GM18502 (cell line): Measurements from ENCODE around the gene TEX51.

Experiments
- ATAC-seq: cut with Tn5 transposase; IDR thresholded peaks from one replicate; pipeline ENCODE4 v1.9.1; 2021; ENCODE audit warnings: mild to moderate bottlenecking; ENCODE audit not compliant: unreplicated experiment, poor library complexity

TEX51 gene

GRCh38 chr2:126890551-126891450 is 7.9 kb upstream of the TEX51 start:
- no peak for ATAC-seq

- no peak for ATAC-seq
Measured at GRCh38 chr2:126891681-126892500, 6.8 kb upstream of the TEX51 start.

GRCh38 chr2:126893153-126893552 is 5.5 kb upstream of the TEX51 start:
- ATAC-seq = no peak

DNA sequence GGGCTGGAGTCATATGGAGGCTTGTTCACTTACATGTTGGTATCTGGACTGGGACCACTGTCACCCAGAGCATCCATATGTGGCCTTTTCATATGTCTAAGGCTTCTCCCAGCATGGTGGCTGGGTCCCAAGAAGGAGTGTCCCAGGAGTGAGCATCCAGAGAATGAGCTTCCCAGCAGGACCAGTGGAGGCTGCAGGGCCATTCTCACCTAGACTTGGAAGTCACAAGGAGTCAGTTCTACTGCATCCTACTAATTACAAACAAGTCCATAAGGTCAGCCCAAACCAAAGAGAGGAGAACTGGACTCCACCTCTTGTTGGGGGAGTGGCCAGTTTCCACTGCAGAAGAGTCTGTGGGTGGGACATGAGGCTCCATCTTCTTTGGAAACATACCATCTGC is 5.1 kb upstream of the TEX51 start:
- ATAC-seq = no peak

GRCh38 chr2:126894082-126894481 is 4.6 kb upstream of the TEX51 start:
- no peak for ATAC-seq

DNA sequence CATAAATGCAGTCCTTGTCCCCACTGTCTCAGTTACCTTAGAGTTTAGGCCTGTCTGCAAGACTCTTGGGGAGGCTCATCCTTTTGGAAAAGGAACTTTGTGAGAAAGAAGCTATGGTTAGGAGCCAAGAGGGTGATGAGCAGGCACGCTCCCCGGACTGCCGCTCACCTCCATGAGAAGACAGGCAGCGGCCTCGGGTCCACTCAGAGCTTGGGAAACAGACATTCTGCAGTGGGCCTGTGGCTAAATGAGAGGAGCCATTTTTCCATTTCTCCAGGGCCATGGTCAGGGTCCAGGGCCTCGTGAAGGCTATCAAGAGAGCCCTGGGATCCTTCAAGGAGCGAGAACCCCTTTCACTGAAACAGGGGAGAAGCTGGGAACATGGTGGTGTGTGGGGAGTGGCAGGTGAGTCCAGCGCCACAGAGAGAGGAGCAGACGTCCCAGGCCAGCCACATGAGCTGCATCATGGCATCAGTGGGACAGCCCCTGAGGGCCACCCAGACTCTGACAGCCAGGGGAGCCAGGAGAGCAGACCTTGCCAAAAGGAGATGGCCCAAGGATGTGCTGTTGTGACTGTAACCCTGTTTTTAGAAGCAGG is 4.0 kb upstream of the TEX51 start:
- no peak for ATAC-seq

DNA sequence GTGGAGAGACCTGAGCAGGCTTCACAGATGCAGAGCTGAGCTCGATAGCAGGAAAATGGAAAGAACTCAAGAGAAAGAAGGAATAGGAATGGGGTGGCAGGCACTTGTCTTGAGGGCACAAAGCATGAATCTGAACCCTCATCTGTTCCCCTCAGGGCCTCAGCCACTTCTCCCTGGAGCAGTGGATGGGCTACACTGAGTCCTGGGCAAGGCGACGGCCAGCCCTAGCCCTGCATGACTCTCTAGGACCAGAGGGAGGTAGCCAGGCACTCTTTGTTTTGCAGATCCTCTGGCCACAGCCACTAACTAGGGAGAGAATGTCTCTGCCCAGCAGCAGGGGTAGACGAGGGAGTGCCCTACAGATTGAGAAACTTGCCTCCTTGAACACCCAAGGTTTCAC is 3.4 kb upstream of the TEX51 start:
- no peak for ATAC-seq

DNA sequence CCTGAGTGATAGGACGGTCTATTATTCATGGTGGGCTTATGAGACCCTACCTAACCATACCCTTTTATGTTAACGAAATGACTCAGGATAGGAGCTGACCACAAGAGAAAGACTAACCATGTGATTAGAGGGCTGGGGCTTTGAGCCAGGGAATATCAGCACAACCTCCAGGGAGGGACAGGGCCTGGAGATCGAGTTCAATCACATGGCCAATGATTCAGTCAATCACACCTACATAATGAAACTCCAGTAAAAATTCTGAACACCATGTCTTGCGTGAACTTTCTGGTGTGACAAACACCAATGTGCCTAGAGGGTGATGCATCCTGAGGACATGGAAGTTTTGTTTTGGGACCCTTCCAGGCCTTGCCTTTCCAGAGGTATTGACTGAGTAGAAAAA is 2.2 kb upstream of the TEX51 start:
- ATAC-seq = no peak

GRCh38 chr2:126899616-126900185 is 1.0 kb downstream of the TEX51 start:
- ATAC-seq = no peak

GRCh38 chr2:126900646-126901319 is 2.1 kb downstream of the TEX51 start:
- ATAC-seq = no peak

- no peak for ATAC-seq
Measured at GRCh38 chr2:126901459-126901858, 2.8 kb downstream of the TEX51 start.

DNA sequence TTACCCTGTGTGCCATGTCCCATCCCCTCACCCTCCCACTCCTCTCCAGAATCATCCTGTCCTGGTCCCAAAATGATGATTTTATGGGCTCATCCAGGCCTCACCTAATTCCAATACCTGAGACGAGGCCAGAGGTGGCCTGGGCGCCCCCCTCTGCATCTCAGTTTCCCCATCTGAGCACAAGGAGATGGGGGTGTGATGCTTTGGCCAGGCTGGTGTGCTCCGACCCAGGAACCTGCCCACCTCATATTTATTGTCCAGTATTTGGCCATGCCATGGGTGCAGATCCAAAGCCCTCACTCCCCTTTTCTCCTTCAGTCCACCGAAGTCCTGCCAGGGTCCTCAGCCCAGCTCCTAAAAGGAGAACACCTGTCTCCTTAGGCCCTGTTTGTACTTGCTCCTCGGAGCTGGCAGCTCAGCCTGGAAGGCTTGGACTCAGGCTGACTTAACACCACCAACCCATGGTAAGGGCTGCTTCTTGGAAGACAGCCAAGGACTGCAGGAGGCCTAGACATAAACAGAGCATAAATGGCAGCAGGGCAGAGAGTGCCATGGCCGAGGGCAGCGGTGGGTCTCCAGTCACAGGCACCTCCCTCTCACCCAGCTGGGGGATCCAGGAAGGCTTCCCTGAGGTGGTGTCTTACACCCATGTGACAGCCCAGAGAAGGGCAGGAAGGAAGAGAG is 3.6 kb downstream of the TEX51 start:
- no peak for ATAC-seq

GRCh38 chr2:126902859-126903258 is 4.2 kb downstream of the TEX51 start:
- ATAC-seq = no peak

- no peak for ATAC-seq
Measured at GRCh38 chr2:126905991-126906390, 7.3 kb downstream of the TEX51 start.

DNA sequence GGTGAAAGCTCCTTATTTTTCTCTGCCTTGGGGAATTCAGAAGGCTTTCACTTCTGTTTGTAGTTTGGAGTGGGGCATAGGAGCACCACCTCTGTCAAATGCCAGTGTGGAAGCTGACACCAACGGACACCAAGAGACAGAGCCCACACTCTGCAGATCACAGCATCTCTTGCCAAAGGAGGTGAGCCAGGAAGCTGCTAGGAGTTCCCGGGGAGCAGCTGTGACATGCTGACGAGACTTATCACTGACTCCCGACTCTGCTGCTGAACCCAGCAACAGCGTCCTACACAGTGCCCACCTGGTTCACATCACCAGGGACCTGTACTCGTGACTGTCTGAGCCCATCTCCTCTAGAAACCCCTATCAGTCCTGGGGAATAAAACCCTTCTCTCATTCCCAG is 8.1 kb downstream of the TEX51 start:
- ATAC-seq = no peak

DNA sequence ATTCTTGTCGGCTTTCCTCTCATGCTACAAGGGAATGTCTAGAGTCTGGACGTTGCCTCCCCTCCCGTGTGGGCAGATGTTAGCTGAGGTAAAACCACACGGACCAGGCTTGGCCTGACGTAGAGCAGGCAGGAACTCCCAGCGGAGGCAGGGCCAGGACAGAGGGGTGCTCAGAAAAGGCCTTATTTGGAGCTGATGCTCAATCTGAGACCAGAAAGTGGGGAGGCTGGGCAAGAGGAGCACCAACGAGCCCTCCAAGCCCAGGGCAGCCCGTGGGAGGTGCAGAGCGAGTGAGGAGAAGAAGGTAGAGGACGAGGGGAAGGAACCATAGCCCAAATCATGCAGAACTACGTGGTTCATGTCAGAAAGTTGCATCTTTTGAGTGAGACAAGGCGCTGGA is 9.0 kb downstream of the TEX51 start:
- ATAC-seq = peak; percentile 65

GRCh38 chr2:126908721-126909177 is 10.1 kb downstream of the TEX51 start:
- ATAC-seq = no peak

DNA sequence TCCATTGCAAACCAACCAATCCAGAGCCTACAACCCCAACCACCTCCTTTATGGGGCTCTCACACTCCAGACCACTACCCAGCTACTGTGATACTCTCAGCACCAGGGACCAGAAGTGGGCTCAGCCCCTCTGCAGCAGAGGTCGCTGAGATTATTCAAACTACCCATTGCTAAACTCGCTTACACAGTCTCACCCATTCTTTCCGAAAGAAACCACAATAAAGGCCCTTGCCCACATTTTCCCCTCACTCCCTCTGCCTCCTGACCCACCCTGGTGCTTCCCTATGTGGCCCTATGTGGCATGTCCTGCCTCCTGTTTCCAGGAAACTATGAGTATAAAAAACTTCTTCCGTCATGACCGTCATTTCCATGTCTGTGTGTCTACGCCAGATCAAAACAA is 10.7 kb downstream of the TEX51 start:
- no peak for ATAC-seq

DNA sequence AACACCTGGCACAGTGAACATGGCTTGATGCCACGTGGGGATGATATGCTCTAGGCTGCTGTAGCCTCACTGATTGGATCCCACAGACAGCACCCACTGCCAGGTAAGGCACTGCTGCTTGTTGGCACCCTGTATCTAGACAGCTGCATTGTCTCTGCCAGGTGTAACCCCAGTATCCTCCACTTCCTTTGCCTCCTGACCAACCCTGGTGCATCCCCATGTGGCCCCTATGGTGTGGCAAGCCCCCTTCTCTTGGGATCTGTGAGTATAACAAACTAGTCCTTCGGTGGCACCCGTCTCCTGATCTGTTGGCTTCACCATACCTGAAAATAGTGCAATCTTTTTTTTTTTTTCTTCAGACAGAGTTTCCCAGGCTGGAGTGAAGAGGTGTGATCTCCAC is 11.1 kb downstream of the TEX51 start:
- no peak for ATAC-seq

GRCh38 chr2:126910637-126911036 is 11.9 kb downstream of the TEX51 start:
- no peak for ATAC-seq
